HCT116 (cell line): Measurements from ENCODE around the gene ZNF626. TPM values are rescaled to one million over a fixed set of nuclear protein-coding genes. Genes with fewer than 3 reads are reported as not detected.

ENCODE experiments used
- ATAC-seq: fragments of 200-7000 bp; cut with Tn5 transposase; 2 replicates; pipeline ENCODE4 v1.9.1; 2020; ENCODE audit warnings: mild to moderate bottlenecking, moderate library complexity
- BruUV-seq: library from RNA; stranded (reverse); fragments of 400-500 nt; replicated peaks from 2 replicates; lab custom pipeline; 2021; lab: Mats Ljungman, UMichigan
- CTCF ChIA-PET: fragments of 300-600 bp; sonication (Branson Sonifier 250); formaldehyde crosslinking; loops from one replicate; lab custom pipeline; 2021; ENCODE audit warnings: antibody characterized with exemption; lab: Charles Lee
- POLR2A ChIA-PET: fragments of 300-600, 350-600 bp; sonication (Branson Sonifier 250); formaldehyde crosslinking; loops from one replicate; lab custom pipeline; 2021; ENCODE audit warnings: antibody characterized with exemption; lab: Charles Lee
- RAD21 ChIA-PET, 2 experiments: fragments of 300-600 bp; sonication (Branson Sonifier 250); formaldehyde crosslinking; loops; one replicate each; lab custom pipeline; 2023; ENCODE audit warnings: low total read pairs in 2 of 2; ENCODE audit not compliant: uncharacterized antibody in 2 of 2, unreplicated experiment in 2 of 2, low non-redundant PET in 1 of 2; lab: Charles Lee
- DNase-seq: peaks from one replicate; pipeline ENCODE4 v3.0.0-alpha.2; 2010; ENCODE audit warnings: low read depth, low spot score
- H2AFZ ChIP-seq: fragments of 200-600 bp; shearing (Covaris generic), sonication (generic); 2 replicates; pipeline ENCODE4 v1.6.1; 2017; ENCODE audit warnings: low read depth, mixed run types, mixed read lengths, antibody characterized with exemption, low read length; ENCODE audit not compliant: poor library complexity, severe bottlenecking
- H3K27ac ChIP-seq: 2 replicates; pipeline ENCODE4 v1.5.1; 2012; ENCODE audit warnings: low read depth, low read length
- H3K27me3 ChIP-seq: fragments of 200-600 bp; sonication (generic); 2 replicates; pipeline ENCODE4 v1.6.1; 2016; ENCODE audit warnings: mixed run types, low read length, mixed read lengths; ENCODE audit not compliant: insufficient read depth
- H3K36me3 ChIP-seq, 2 experiments: fragments of 200-500 bp in 1 of 2; fragments of 200-600 bp in 1 of 2; sonication (Bioruptor generic) in 1 of 2; sonication (generic) in 1 of 2; 2 replicates each; pipeline versions ENCODE4 v1.5.1 to v1.6.1; 2014 to 2016; ENCODE audit warnings: low read length in 2 of 2, inconsistent platforms in 1 of 2, mixed read lengths in 1 of 2, mixed run types in 1 of 2; ENCODE audit not compliant: insufficient read depth in 2 of 2, control insufficient read depth in 1 of 2
- H3K4me1 ChIP-seq, 2 experiments: fragments of 200-600 bp in 1 of 2; sonication (generic) in 1 of 2; 2 replicates each; pipeline versions ENCODE4 v1.5.1 to v1.6.1; 2012 to 2017; ENCODE audit warnings: low read length in 2 of 2, inconsistent platforms in 1 of 2, mild to moderate bottlenecking in 1 of 2, mixed read lengths in 1 of 2, mixed run types in 1 of 2, moderate library complexity in 1 of 2; ENCODE audit not compliant: insufficient read depth in 2 of 2, control insufficient read depth in 1 of 2
- H3K4me2 ChIP-seq: fragments of 200-600 bp; sonication (generic); 2 replicates; pipeline ENCODE4 v1.6.1; 2017; ENCODE audit warnings: mixed run types, low read length, mixed read lengths
- H3K4me3 ChIP-seq, 2 experiments: fragments of 200-600 bp in 1 of 2; sonication (generic) in 1 of 2; replicated peaks in 1 of 2; 2 replicates each; pipeline ENCODE4 v1.5.1; 2011 to 2016; ENCODE audit warnings: low read length in 2 of 2, control low read depth in 1 of 2, low read depth in 1 of 2, mild to moderate bottlenecking in 1 of 2, mixed read lengths in 1 of 2, mixed run types in 1 of 2
- H3K79me2 ChIP-seq: fragments of 200-600 bp; sonication (generic); 2 replicates; pipeline ENCODE4 v1.6.1; 2017; ENCODE audit warnings: mild to moderate bottlenecking, mixed run types, low read length, moderate library complexity, mixed read lengths; ENCODE audit not compliant: insufficient read depth
- H3K9ac ChIP-seq: fragments of 200-600 bp; sonication (generic); 2 replicates; pipeline ENCODE4 v1.6.1; 2016; ENCODE audit warnings: low read length, mixed read lengths
- H3K9me2 ChIP-seq: fragments of 200-600 bp; sonication (generic), shearing (Covaris generic); 2 replicates; pipeline ENCODE4 v1.6.1; 2017; ENCODE audit warnings: mixed run types, mild to moderate bottlenecking, moderate library complexity; ENCODE audit not compliant: insufficient read depth
- H3K9me3 ChIP-seq, 2 experiments: fragments of 200-500 bp in 1 of 2; fragments of 200-600 bp in 1 of 2; sonication (Bioruptor generic) in 1 of 2; sonication (generic) in 1 of 2; 2 replicates each; pipeline ENCODE4 v1.6.1; 2014 to 2017; ENCODE audit warnings: low read length in 2 of 2, mixed read lengths in 2 of 2, inconsistent platforms in 1 of 2, low read depth in 1 of 2, mild to moderate bottlenecking in 1 of 2, mixed run types in 1 of 2, moderate library complexity in 1 of 2; ENCODE audit not compliant: control insufficient read depth in 1 of 2, insufficient read depth in 1 of 2
- H4K20me1 ChIP-seq: fragments of 200-600 bp; sonication (generic), shearing (Covaris generic); 2 replicates; pipeline ENCODE4 v1.6.1; 2017; ENCODE audit warnings: mixed run types, mild to moderate bottlenecking, moderate library complexity; ENCODE audit not compliant: insufficient read depth
- CEBPB ChIP-seq: IDR thresholded peaks from 2 replicates; pipeline ENCODE4 v1.6.1; 2012; ENCODE audit warnings: low read depth
- CTCF ChIP-seq, 3 experiments: fragments of 200-600 bp in 1 of 3; sonication (generic) in 1 of 3; IDR thresholded peaks in 2 of 3; conservative IDR thresholded peaks in 1 of 3; 2 replicates each; pipeline ENCODE4 v1.5.1; 2012 to 2017; ENCODE audit warnings: low read depth in 2 of 3, low read length in 2 of 3, antibody characterized with exemption in 1 of 3, borderline replicate concordance in 1 of 3, control low read depth in 1 of 3, mild to moderate bottlenecking in 1 of 3, mixed read lengths in 1 of 3, mixed run types in 1 of 3, moderate library complexity in 1 of 3; ENCODE audit not compliant: insufficient read depth in 1 of 3
- EGR1 ChIP-seq: IDR thresholded peaks from 2 replicates; pipeline ENCODE4 v1.6.1; 2012; ENCODE audit warnings: low read depth
- ELF1 ChIP-seq: IDR thresholded peaks from 2 replicates; pipeline ENCODE4 v1.6.1; 2012; ENCODE audit warnings: low read depth, borderline replicate concordance
- FOSL1 ChIP-seq: IDR thresholded peaks from 2 replicates; pipeline ENCODE4 v1.6.1; 2012; ENCODE audit warnings: low read depth
- JUND ChIP-seq: IDR thresholded peaks from 2 replicates; pipeline ENCODE4 v1.6.1; 2012
- POLR2A ChIP-seq: IDR thresholded peaks from 2 replicates; pipeline ENCODE4 v1.7.0; 2011; ENCODE audit warnings: borderline replicate concordance; ENCODE audit not compliant: insufficient read depth, insufficient read length; ENCODE audit errors: extremely low read depth
- POLR2AphosphoS5 ChIP-seq: IDR thresholded peaks from 2 replicates; pipeline ENCODE4 v1.6.1; 2011; ENCODE audit warnings: mild to moderate bottlenecking, low read depth, low read length, moderate library complexity
- RAD21 ChIP-seq: IDR thresholded peaks from 2 replicates; pipeline ENCODE4 v1.6.1; 2012; ENCODE audit warnings: low read depth, mild to moderate bottlenecking
- REST ChIP-seq: IDR thresholded peaks from 2 replicates; pipeline ENCODE4 v1.6.1; 2012; ENCODE audit warnings: low read depth
- SIN3A ChIP-seq: IDR thresholded peaks from 2 replicates; pipeline ENCODE4 v1.6.1; 2012; ENCODE audit warnings: low read depth
- SP1 ChIP-seq: IDR thresholded peaks from 2 replicates; pipeline ENCODE4 v1.6.1; 2012; ENCODE audit warnings: low read depth
- SRF ChIP-seq: IDR thresholded peaks from 2 replicates; pipeline ENCODE4 v1.6.1; 2012; ENCODE audit warnings: low read depth
- TCF7L2 ChIP-seq: IDR thresholded peaks from 2 replicates; pipeline ENCODE4 v1.7.0; 2011; ENCODE audit warnings: borderline replicate concordance, inconsistent platforms; ENCODE audit not compliant: insufficient read depth, insufficient read length; ENCODE audit errors: extremely low read depth
- ZFX ChIP-seq: fragments of 450-650 bp; IDR thresholded peaks from 2 replicates; pipeline ENCODE4 v1.6.1; 2017
- ZNF274 ChIP-seq: fragments of 200-500 bp; sonication (Bioruptor generic); IDR thresholded peaks from 2 replicates; pipeline ENCODE4 v1.6.1; 2014; ENCODE audit warnings: mild to moderate bottlenecking, low read depth, low read length, inconsistent platforms
- intact Hi-C: fragments of 100-400 bp; cut with micrococcal nuclease; formaldehyde crosslinking; loops from 2 replicates; pipeline ENCODE4 v1.10.0; 2022
- total RNA-seq: library from RNA; stranded (reverse); gene quantifications from one replicate; pipeline ENCODE4 v1.2.1, GENCODE V29; 2021; ENCODE audit not compliant: unreplicated experiment
- TF ChIP-seq, protein P1 (sequence below): IDR thresholded peaks from 2 replicates; pipeline ENCODE4 v1.6.1; 2011; ENCODE audit warnings: mild to moderate bottlenecking, low read length, moderate library complexity; ENCODE audit not compliant: insufficient replicate concordance; ENCODE audit errors: extremely low read depth
- TF ChIP-seq, protein P2 (sequence below): IDR thresholded peaks from 2 replicates; pipeline ENCODE4 v1.6.1; 2012
- TF ChIP-seq, protein P3 (sequence below): IDR thresholded peaks from 2 replicates; pipeline ENCODE4 v1.6.1; 2012

Gene ZNF626
- total RNA-seq, 1 experiment from 2014 or later, result not detected

DNA sequence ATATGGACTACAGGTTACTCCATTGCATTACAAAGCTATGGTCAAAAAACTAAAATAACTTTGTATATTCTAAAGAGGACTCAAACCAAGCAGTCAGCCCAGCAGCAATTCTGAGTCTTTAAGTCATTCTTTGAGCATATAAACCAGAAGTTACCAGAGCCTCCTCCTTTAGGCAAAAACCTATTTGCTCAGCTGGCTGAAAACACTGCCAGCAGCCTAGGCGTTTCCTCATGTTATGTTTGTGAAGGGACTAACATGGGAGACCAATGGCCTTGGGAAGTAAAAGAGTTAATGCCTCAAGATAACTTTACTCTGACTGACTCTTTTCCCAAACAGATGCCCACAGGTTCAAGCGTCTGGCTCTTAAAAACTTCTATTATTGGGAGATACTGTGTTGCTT is 45.3 kb downstream of the ZNF626 start:
- POLR2A ChIA-PET, result no interaction called here
- no peaks in the 10 kb centered on the region for H3K79me2 ChIP-seq
- H3K4me3 ChIP-seq, result no peak overlapping the region
- TF ChIP-seq RAD21, result no peak
- TF ChIP-seq ELF1, result no peak
- TF ChIP-seq, protein P1, sequence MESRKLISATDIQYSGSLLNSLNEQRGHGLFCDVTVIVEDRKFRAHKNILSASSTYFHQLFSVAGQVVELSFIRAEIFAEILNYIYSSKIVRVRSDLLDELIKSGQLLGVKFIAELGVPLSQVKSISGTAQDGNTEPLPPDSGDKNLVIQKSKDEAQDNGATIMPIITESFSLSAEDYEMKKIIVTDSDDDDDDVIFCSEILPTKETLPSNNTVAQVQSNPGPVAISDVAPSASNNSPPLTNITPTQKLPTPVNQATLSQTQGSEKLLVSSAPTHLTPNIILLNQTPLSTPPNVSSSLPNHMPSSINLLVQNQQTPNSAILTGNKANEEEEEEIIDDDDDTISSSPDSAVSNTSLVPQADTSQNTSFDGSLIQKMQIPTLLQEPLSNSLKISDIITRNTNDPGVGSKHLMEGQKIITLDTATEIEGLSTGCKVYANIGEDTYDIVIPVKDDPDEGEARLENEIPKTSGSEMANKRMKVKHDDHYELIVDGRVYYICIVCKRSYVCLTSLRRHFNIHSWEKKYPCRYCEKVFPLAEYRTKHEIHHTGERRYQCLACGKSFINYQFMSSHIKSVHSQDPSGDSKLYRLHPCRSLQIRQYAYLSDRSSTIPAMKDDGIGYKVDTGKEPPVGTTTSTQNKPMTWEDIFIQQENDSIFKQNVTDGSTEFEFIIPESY, result no peak
- no peak for TF ChIP-seq FOSL1
- no peak for TF ChIP-seq ZNF274
- TF ChIP-seq, protein P2, sequence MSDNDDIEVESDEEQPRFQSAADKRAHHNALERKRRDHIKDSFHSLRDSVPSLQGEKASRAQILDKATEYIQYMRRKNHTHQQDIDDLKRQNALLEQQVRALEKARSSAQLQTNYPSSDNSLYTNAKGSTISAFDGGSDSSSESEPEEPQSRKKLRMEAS, result no peak
- TF ChIP-seq JUND, result no peak
- TF ChIP-seq POLR2AphosphoS5, result no peak
- TF ChIP-seq SIN3A, result no peak
- TF ChIP-seq POLR2A, result no peak
- no peak for TF ChIP-seq REST
- TF ChIP-seq EGR1, result no peak
- TF ChIP-seq, protein P3, sequence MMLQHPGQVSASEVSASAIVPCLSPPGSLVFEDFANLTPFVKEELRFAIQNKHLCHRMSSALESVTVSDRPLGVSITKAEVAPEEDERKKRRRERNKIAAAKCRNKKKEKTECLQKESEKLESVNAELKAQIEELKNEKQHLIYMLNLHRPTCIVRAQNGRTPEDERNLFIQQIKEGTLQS, result no peak
- no peak for TF ChIP-seq CEBPB
- TF ChIP-seq SRF, result no peak
- TF ChIP-seq ZFX, result no peak
- TF ChIP-seq CTCF (IDR thresholded peaks at IDR 0.05 in 2 of 3, conservative IDR thresholded peaks at IDR 0.05 in 1 of 3; ENCODE audit: borderline replicate concordance in 1 of 3, insufficient read depth in 1 of 3, low read depth in 2 of 3, low read length in 2 of 3), result no peak
- no peak for TF ChIP-seq SP1
- no peak for TF ChIP-seq TCF7L2
- TF ChIP-seq, all 23 proteins: peak for 0
- DNase-seq, result no peak
- ChIA-PET RAD21 (no interaction called here), CTCF (no interaction called here)
- no peaks in the 10 kb centered on the region for H3K36me3 ChIP-seq
- no peaks in the 10 kb centered on the region for H3K4me1 ChIP-seq
- no peak overlapping the region for H3K4me2 ChIP-seq
- no peak overlapping the region for H3K9ac ChIP-seq
- H2AFZ ChIP-seq, result no peak overlapping the region
- H3K9me3 ChIP-seq, result no peaks in the 10 kb centered on the region
- H4K20me1 ChIP-seq, result no peaks in the 10 kb centered on the region
- no TSS peak for BruUV-seq
- no peaks in the 10 kb centered on the region for H3K27me3 ChIP-seq
- no peak for ATAC-seq
- H3K9me2 ChIP-seq, result no peaks in the 10 kb centered on the region
- no peak overlapping the region for H3K27ac ChIP-seq
- intact Hi-C loops, result no loop called here
